Lung (tissue), 13 donors: ENCODE results near the gene RALGAPA1. TPM values are rescaled to one million over a fixed set of nuclear protein-coding genes. Genes with fewer than 3 reads are reported as not detected.

Source experiments
- ATAC-seq: fragments of 200-7000 bp; cut with Tn5 transposase; one replicate; pipeline ENCODE4 v1.9.1; 2020; ENCODE audit warnings: moderate number of reproducible peaks; ENCODE audit not compliant: insufficient read depth, low FRiP score
- DNase-seq, 3 donors: peaks; one replicate each; pipeline ENCODE4 v3.0.0-alpha.2; 2013 to 2017
- H3K27ac ChIP-seq, 2 donors: one replicate each; pipeline ENCODE4 v1.5.1; 2013; ENCODE audit warnings: mild to moderate bottlenecking in 2 of 2, moderate library complexity in 2 of 2, control low read depth in 1 of 2, inconsistent platforms in 1 of 2, low read depth in 1 of 2, low read length in 1 of 2
- H3K27me3 ChIP-seq, 3 donors: one replicate each; pipeline ENCODE4 v1.5.1; 2013; ENCODE audit warnings: low read length in 2 of 3; ENCODE audit not compliant: control insufficient read depth in 3 of 3, insufficient read depth in 3 of 3
- H3K36me3 ChIP-seq, 4 donors: one replicate each; pipeline ENCODE4 v1.5.1; 2013; ENCODE audit warnings: low read length in 4 of 4, mild to moderate bottlenecking in 1 of 4, moderate library complexity in 1 of 4; ENCODE audit not compliant: control insufficient read depth in 4 of 4, insufficient read depth in 4 of 4
- H3K4me1 ChIP-seq, 5 donors: one replicate each; pipeline ENCODE4 v1.5.1; 2013; ENCODE audit warnings: low read length in 5 of 5, mild to moderate bottlenecking in 2 of 5, moderate library complexity in 1 of 5; ENCODE audit not compliant: control insufficient read depth in 5 of 5, insufficient read depth in 5 of 5
- H3K4me3 ChIP-seq: one replicate; pipeline ENCODE4 v1.5.1; 2013; ENCODE audit warnings: mild to moderate bottlenecking, control low read depth, moderate library complexity
- H3K9ac ChIP-seq, 2 donors: one replicate each; pipeline ENCODE4 v1.5.1; 2013; ENCODE audit warnings: low read length in 2 of 2, control low read depth in 1 of 2; ENCODE audit not compliant: insufficient read depth in 1 of 2
- H3K9me3 ChIP-seq, 4 donors: one replicate each; pipeline ENCODE4 v1.5.1; 2013; ENCODE audit warnings: low read length in 3 of 4, mild to moderate bottlenecking in 1 of 4, moderate library complexity in 1 of 4; ENCODE audit not compliant: control insufficient read depth in 4 of 4, insufficient read depth in 3 of 4
- CTCF ChIP-seq: IDR thresholded peaks from 2 replicates; pipeline ENCODE4 v1.5.1; 2012; ENCODE audit warnings: mild to moderate bottlenecking; ENCODE audit errors: control extremely low read depth, extremely low read depth
- polyA plus RNA-seq, 2 donors: library from polyadenylated mRNA; stranded (reverse); fragments of 200-250 nt; gene quantifications; one replicate each; pipeline ENCODE4 v1.2.1, GENCODE V29; 2013
- small RNA-seq: library from RNA; depleted of rRNA; stranded (forward); fragments of <200 nt; gene quantifications from one replicate; pipeline ENCODE3, GENCODE V24; 2014; ENCODE audit warnings: low replicate concordance
- total RNA-seq, 2 donors: library from RNA; depleted of rRNA in 1 of 2; stranded (reverse); fragments of >200 nt in 1 of 2; gene quantifications; one replicate each; pipeline ENCODE4 v1.2.1, GENCODE V29; 2014 to 2021
- donor health status: control.
- donor health status: control.
- donor health status: Bipolar disorder and iron deficiency.
- donor health status: healthy.
- donor health status: DM: yes; HTN: yes; CAD: no.

RALGAPA1 gene
- total and polyA plus RNA-seq, 4 donors, result 9.4 to 188 (median 44.9) TPM

- Histone ChIP-seq H3K27me3 (no peaks in the 10 kb centered on the region), H3K36me3 (no peaks in the 10 kb centered on the region), H3K4me1 (no peaks in the 10 kb centered on the region), H3K9me3 (peaks cover 0 to 8% (median 0%) of the 10 kb centered on the region in 4 donors), H3K4me3 (no peak overlapping the region), H3K9ac (no peak overlapping the region), H3K27ac (no peak overlapping the region)
- no peak for ATAC-seq
- no peak for TF ChIP-seq CTCF
- no peak for DNase-seq
These were observed 316.5 kb downstream of the RALGAPA1 start for GRCh38 chr14:35492569-35493014.

Small RNAs within 50 kb of the gene (small RNA-seq; reads per million reads assigned to genes)
- not detected for gene RF00322

Other genes starting within 250 kb of the RALGAPA1 start
- 10 to 100 TPM in 1 of 2 donors, 1 to 10 TPM in 1; 6.3 to 17.4 TPM for gene BRMS1L, start 17.0 kb upstream of the RALGAPA1 start, total RNA-seq
- 1 to 10 TPM; 5.0 to 6.3 TPM for gene BRMS1L, start 17.0 kb upstream of the RALGAPA1 start, polyA plus RNA-seq